Caco-2 (cell line): Measurements from ENCODE around the gene CDC7. TPM values are rescaled to one million over a fixed set of nuclear protein-coding genes. Genes with fewer than 3 reads are reported as not detected.

Source experiments
- Bru-seq: library from RNA; stranded (reverse); fragments of 400-500 nt; gene quantifications from one replicate; lab custom pipeline; 2021; lab: Mats Ljungman, UMichigan
- BruChase-seq, 2 experiments: library from RNA; stranded (reverse); fragments of 400-500 nt; gene quantifications; one replicate each; lab custom pipeline; 2021; lab: Mats Ljungman, UMichigan
- BruUV-seq: library from RNA; stranded (reverse); fragments of 400-500 nt; replicated peaks from 2 replicates; lab custom pipeline; 2021; lab: Mats Ljungman, UMichigan
- CTCF ChIA-PET: fragments of 300-600 bp; sonication (Branson Sonifier 250); formaldehyde crosslinking; loops from one replicate; lab custom pipeline; 2022; ENCODE audit warnings: antibody characterized with exemption; lab: Charles Lee
- POLR2A ChIA-PET: fragments of 300-600 bp; sonication (Branson Sonifier 250); formaldehyde crosslinking; loops from one replicate; lab custom pipeline; 2022; ENCODE audit warnings: antibody characterized with exemption; lab: Charles Lee
- DNase-seq, 2 experiments: peaks; one replicate each; pipeline versions ENCODE4 v3.0.0 to v3.0.0-alpha.2; 2020 to 2022
- H3K27me3 ChIP-seq: replicated peaks from 2 replicates; pipeline ENCODE4 v1.6.0; 2011; ENCODE audit warnings: low read length; ENCODE audit not compliant: control insufficient read depth, insufficient read depth
- H3K36me3 ChIP-seq: 2 replicates; pipeline ENCODE4 v1.5.1; 2011; ENCODE audit warnings: low read length; ENCODE audit not compliant: control insufficient read depth, insufficient read depth
- H3K4me1 ChIP-seq: fragments of 250-450 bp; sonication (Bioruptor Pico); 2 replicates; pipeline ENCODE4 v1.5.1; 2020; ENCODE audit warnings: mild to moderate bottlenecking
- H3K4me3 ChIP-seq: 2 replicates; pipeline ENCODE4 v1.5.1; 2011; ENCODE audit warnings: low read depth, mild to moderate bottlenecking, control low read depth, low read length
- H3K9me3 ChIP-seq: fragments of 250-450 bp; sonication (Bioruptor Pico); 2 replicates; pipeline ENCODE4 v1.5.1; 2020; ENCODE audit warnings: mild to moderate bottlenecking, moderate library complexity
- H3K27ac Mint-ChIP-seq: one replicate; pipeline ENCODE4 v1.8.0; 2022; ENCODE audit warnings: mixed read lengths; ENCODE audit not compliant: unreplicated experiment
- H3K27me3 Mint-ChIP-seq: one replicate; pipeline ENCODE4 v1.8.0; 2022; ENCODE audit warnings: mixed read lengths; ENCODE audit not compliant: insufficient read depth, unreplicated experiment
- H3K36me3 Mint-ChIP-seq: one replicate; pipeline ENCODE4 v1.8.0; 2022; ENCODE audit warnings: mild to moderate bottlenecking, mixed read lengths; ENCODE audit not compliant: insufficient read depth, unreplicated experiment
- H3K4me1 Mint-ChIP-seq: one replicate; pipeline ENCODE4 v1.8.0; 2022; ENCODE audit warnings: low read depth, mixed read lengths; ENCODE audit not compliant: unreplicated experiment
- H3K4me3 Mint-ChIP-seq: one replicate; pipeline ENCODE4 v1.8.0; 2022; ENCODE audit warnings: mild to moderate bottlenecking, moderate library complexity, mixed read lengths; ENCODE audit not compliant: unreplicated experiment
- H3K9me3 Mint-ChIP-seq: one replicate; pipeline ENCODE4 v1.8.0; 2022; ENCODE audit warnings: mixed read lengths; ENCODE audit not compliant: unreplicated experiment
- CTCF ChIP-seq, 2 experiments: fragments of 200-600 bp in 1 of 2; IDR thresholded peaks; 1 replicate in 1 of 2; 2 replicates in 1 of 2; pipeline versions ENCODE4 v1.5.1 to v1.8.0; 2011 to 2022; ENCODE audit warnings: antibody characterized with exemption in 1 of 2, control low read depth in 1 of 2, inconsistent platforms in 1 of 2, low read depth in 1 of 2, low read length in 1 of 2, mild to moderate bottlenecking in 1 of 2, moderate library complexity in 1 of 2; ENCODE audit not compliant: insufficient read depth in 1 of 2, severe bottlenecking in 1 of 2, unreplicated experiment in 1 of 2
- intact Hi-C: fragments of 100-400 bp; cut with micrococcal nuclease; formaldehyde crosslinking; loops from one replicate; pipeline ENCODE4 v1.10.0; 2022; ENCODE audit not compliant: unreplicated experiment
- long read RNA-seq: library from polyadenylated mRNA; stranded (forward); transcript quantifications from one replicate; pipeline ENCODE4 v2.0.0, GENCODE V29; 2022
- total RNA-seq: library from RNA; stranded (reverse); gene quantifications from 2 replicates; pipeline ENCODE4 v1.2.3, GENCODE V29; 2022

CDC7 gene
- 17.6 and 19.4 TPM in 2 replicates for total RNA-seq
- percentile 85 among the genes with signal in this experiment for Bru-seq, nascent RNA
- BruChase-seq, experiment 1, labeled RNA remaining after a 2-hour chase, result percentile 91 among the genes with signal in this experiment
- BruChase-seq, experiment 2, labeled RNA remaining after a 6-hour chase, result percentile 81 among the genes with signal in this experiment
- long read RNA-seq, transcript CDC7-201 (12 exons, 3,173 nt), result major isoform, 20 of 47 reads
- long read RNA-seq, partial matches to known transcripts, result 11 of 47 reads
- long read RNA-seq, other reads (novel, unspliced or antisense), result 14 of 47 reads

DNA sequence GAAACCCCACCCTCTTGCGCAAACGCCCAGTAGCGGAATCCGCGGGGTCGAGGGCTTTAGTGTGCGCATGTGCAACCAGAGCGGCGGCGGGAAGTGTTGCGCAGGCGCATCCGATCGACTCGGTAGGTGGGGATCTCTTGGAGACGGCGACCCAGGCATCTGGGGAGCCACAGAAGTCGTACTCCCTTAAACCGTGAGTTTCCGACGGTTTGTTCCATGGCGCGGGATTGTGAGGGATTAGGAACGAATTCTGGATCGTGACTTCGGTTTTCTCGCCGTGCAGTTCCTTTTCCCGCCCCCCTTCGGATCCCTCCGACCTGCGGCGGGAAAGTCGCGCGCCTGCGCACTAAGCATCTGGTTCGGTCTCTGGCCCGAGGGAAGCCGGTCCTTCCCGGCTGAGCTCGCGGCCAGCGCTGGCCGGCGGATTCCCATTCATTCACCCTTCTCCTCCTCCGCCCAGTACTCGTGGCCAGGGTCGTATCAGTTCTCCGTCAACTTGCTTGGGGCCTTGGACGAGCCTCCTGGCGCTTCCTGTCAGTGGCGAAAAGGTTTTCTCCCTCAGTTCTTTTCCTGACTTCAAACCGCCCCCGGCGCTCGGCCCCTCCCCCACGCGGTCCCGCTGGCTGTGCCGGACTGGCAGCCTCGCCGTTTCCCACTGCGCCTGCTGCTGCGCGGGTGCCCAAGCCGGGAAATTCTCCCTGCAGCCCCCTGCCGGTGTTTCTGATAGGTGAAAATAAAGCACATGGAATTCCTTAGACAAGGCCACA is at the start of gene CDC7:
CDC7 (plus strand) TSS at position 96 of the 767 bp plus-strand sequence. CDS start 866 bp downstream, outside the sequence.
- intact Hi-C loops, result loop anchor here (2.0 to 5.0 kb wide), 3 partner anchors 99 to 334 kb away; partner anchors contain the start of gene HFM1

DNA sequence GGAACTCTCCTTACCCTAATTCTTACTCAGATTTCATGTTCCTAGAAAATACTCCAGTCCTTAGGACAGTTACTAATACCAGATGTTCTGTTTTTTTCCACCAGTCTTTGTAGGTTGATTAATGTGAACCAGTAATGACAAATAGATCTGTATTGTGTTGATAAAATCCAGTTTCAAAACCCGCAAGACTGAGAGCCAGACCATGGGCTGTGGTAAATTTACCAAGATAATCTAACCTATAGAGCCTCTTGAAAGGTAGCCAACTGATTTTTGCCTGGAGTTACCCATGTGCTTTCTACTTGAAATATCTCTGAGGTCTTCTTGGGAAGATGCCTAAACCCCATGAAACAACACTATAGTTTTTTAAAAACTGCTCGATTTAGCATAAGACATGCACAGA is 46.5 kb upstream of the CDC7 start:
- Histone ChIP-seq H3K4me1 (no peaks in the 10 kb centered on the region), H3K36me3 (no peaks in the 10 kb centered on the region), H3K9me3 (no peaks in the 10 kb centered on the region), H3K4me3 (no peak overlapping the region), H3K27me3 (no peaks in the 10 kb centered on the region)
- Mint-ChIP-seq H3K4me1 (no peaks in the 10 kb centered on the region), H3K27ac (no peak overlapping the region), H3K36me3 (no peaks in the 10 kb centered on the region), H3K4me3 (no peak overlapping the region), H3K27me3 (no peaks in the 10 kb centered on the region), H3K9me3 (no peaks in the 10 kb centered on the region)
- ChIA-PET POLR2A (no interaction called here), CTCF (no interaction called here)
- TF ChIP-seq CTCF (IDR thresholded peaks at IDR 0.05; ENCODE audit: insufficient read depth in 1 of 2, low read depth in 1 of 2, low read length in 1 of 2, severe bottlenecking in 1 of 2, unreplicated experiment in 1 of 2), result no peak
- no peak for DNase-seq
- no TSS peak for BruUV-seq
- intact Hi-C loops, result no loop called here

More for the DNA sequence above, at the start of gene CDC7:
- H3K9me3 ChIP-seq, result no peaks in the 10 kb centered on the region
- Mint-ChIP-seq H3K4me3 (no peak within 1 kb of the TSS), H3K27ac (no peak within 1 kb of the TSS), H3K36me3 (no peaks in the 10 kb centered on the region), H3K9me3 (no peaks in the 10 kb centered on the region), H3K27me3 (no peaks in the 10 kb centered on the region), H3K4me1 (peaks cover 18% of the 10 kb centered on the region)
- peak within 1 kb of the TSS; percentile 54 for H3K4me3 ChIP-seq
- H3K36me3 ChIP-seq, result no peaks in the 10 kb centered on the region
- no peaks in the 10 kb centered on the region for H3K27me3 ChIP-seq
- POLR2A ChIA-PET, result interaction anchor here (0.6 kb wide), 1 partner anchor 60 kb away, joined by 4 read pairs; no protein-coding TSS in a partner anchor
- DNase-seq, result peak; percentile 90 to 92
- BruUV-seq, result no TSS peak
- peaks cover 11% of the 10 kb centered on the region for H3K4me1 ChIP-seq
- peak; percentile 38 to 64 for TF ChIP-seq CTCF (IDR thresholded peaks at IDR 0.05; ENCODE audit: insufficient read depth in 1 of 2, low read depth in 1 of 2, low read length in 1 of 2, severe bottlenecking in 1 of 2, unreplicated experiment in 1 of 2)
- CTCF ChIA-PET, result interaction anchor here (0.6 to 0.8 kb wide), 5 partner anchors 9 to 1056 kb away, joined by 3 to 4 read pairs (median 3); no protein-coding TSS in a partner anchor

GRCh38 chr1:91455334-91455733 is 45.3 kb upstream of the CDC7 start:
- Mint-ChIP-seq H3K4me3 (no peak overlapping the region), H3K36me3 (no peaks in the 10 kb centered on the region), H3K4me1 (no peaks in the 10 kb centered on the region), H3K27me3 (no peaks in the 10 kb centered on the region), H3K9me3 (no peaks in the 10 kb centered on the region), H3K27ac (no peak overlapping the region)
- H3K9me3 ChIP-seq, result no peaks in the 10 kb centered on the region
- no peak for TF ChIP-seq CTCF (IDR thresholded peaks at IDR 0.05; ENCODE audit: insufficient read depth in 1 of 2, low read depth in 1 of 2, low read length in 1 of 2, severe bottlenecking in 1 of 2, unreplicated experiment in 1 of 2)
- ChIA-PET POLR2A (no interaction called here), CTCF (no interaction called here)
- H3K4me1 ChIP-seq, result no peaks in the 10 kb centered on the region
- H3K4me3 ChIP-seq, result no peak overlapping the region
- H3K27me3 ChIP-seq, result no peaks in the 10 kb centered on the region
- no peaks in the 10 kb centered on the region for H3K36me3 ChIP-seq
- intact Hi-C loops, result no loop called here
- no peak for DNase-seq
- no TSS peak for BruUV-seq
